Daoy (cell line): ENCODE data around the gene SLC27A5. TPM values are rescaled to one million over a fixed set of nuclear protein-coding genes. Genes with fewer than 3 reads are reported as not detected.
A peak's percentile ranks its signal among the peaks of the same experiment; 100 is the strongest.
"Not testable (repeated sequence)": the region's sequence is repeated elsewhere in the genome, so short reads cannot be mapped to it uniquely, and the experiment has no call there.

ENCODE experiments used
- DNase-seq: peaks from one replicate; pipeline ENCODE4 v3.0.0-alpha.2; 2015; ENCODE audit warnings: low read depth
- total RNA-seq: library from RNA; depleted of rRNA; stranded (reverse); fragments of >200 nt; shearing (Covaris generic); gene quantifications from 2 replicates; pipeline ENCODE4 v1.2.3, GENCODE V29; 2014

The SLC27A5 gene
- total RNA-seq, 1 experiment from 2014 or later = 1.6 TPM

GRCh38 chr19:58498316-58499020, 13.3 kb downstream of the SLC27A5 start:
- DNase-seq = no peak

- no peak for DNase-seq
These were observed 14.1 kb downstream of the SLC27A5 start for GRCh38 chr19:58497634-58498170.

GRCh38 chr19:58492265-58492664, 19.5 kb downstream of the SLC27A5 start:
- DNase-seq = no peak

GRCh38 chr19:58491393-58491792, 20.4 kb downstream of the SLC27A5 start:
- no peak for DNase-seq

GRCh38 chr19:58484349-58484748, 27.4 kb downstream of the SLC27A5 start:
- not testable (repeated sequence) for DNase-seq

- DNase-seq = no peak
These were observed 28.0 kb downstream of the SLC27A5 start for GRCh38 chr19:58483776-58484175.

GRCh38 chr19:58482372-58482771, 29.4 kb downstream of the SLC27A5 start:
- no peak for DNase-seq

GRCh38 chr19:58480831-58481230, 31.0 kb downstream of the SLC27A5 start:
- no peak for DNase-seq

GRCh38 chr19:58480481-58480830, 31.3 kb downstream of the SLC27A5 start:
- DNase-seq = no peak

GRCh38 chr19:58479736-58480480, 31.9 kb downstream of the SLC27A5 start:
- no peak for DNase-seq

- DNase-seq = no peak
These were observed 32.5 kb downstream of the SLC27A5 start for GRCh38 chr19:58479303-58479702.

- DNase-seq = no peak
These were observed 33.9 kb downstream of the SLC27A5 start for GRCh38 chr19:58477871-58478270.

GRCh38 chr19:58477130-58477529, 34.7 kb downstream of the SLC27A5 start:
- DNase-seq = no peak

GRCh38 chr19:58476498-58477015, 35.2 kb downstream of the SLC27A5 start:
- no peak for DNase-seq

GRCh38 chr19:58475714-58476497, 35.9 kb downstream of the SLC27A5 start, which contains the start of gene ZNF446:
TSS of gene ZNF446 (plus strand) at chr19:58476352. CDS start at chr19:58477219, 867 bp downstream.
- peak; percentile 99 for DNase-seq

GRCh38 chr19:58474997-58475713, 36.6 kb downstream of the SLC27A5 start:
- DNase-seq = no peak

- DNase-seq = no peak
These were observed 37.3 kb downstream of the SLC27A5 start for GRCh38 chr19:58474291-58474996.

- DNase-seq = no peak
These were observed 38.0 kb downstream of the SLC27A5 start for GRCh38 chr19:58473775-58474174.

GRCh38 chr19:58471736-58472135, 40.1 kb downstream of the SLC27A5 start:
- no peak for DNase-seq

GRCh38 chr19:58470837-58471543, 40.8 kb downstream of the SLC27A5 start:
- not testable (repeated sequence) for DNase-seq
